RPMI7951 (cell line): ENCODE data around the gene HIVEP3. TPM values are rescaled to one million over a fixed set of nuclear protein-coding genes. Genes with fewer than 3 reads are reported as not detected.
A peak's percentile ranks its signal among the peaks of the same experiment; 100 is the strongest.

Experiments
- DNase-seq: peaks from one replicate; pipeline ENCODE4 v3.0.0-alpha.2; 2012; ENCODE audit warnings: low read depth
- total RNA-seq: library from RNA; depleted of rRNA; stranded (reverse); fragments of >200 nt; shearing (Covaris generic); gene quantifications from 2 replicates; pipeline ENCODE4 v1.2.3, GENCODE V29; 2014

Gene HIVEP3
- total RNA-seq, 1 experiment from 2014 or later: 4.1 TPM

DNA sequence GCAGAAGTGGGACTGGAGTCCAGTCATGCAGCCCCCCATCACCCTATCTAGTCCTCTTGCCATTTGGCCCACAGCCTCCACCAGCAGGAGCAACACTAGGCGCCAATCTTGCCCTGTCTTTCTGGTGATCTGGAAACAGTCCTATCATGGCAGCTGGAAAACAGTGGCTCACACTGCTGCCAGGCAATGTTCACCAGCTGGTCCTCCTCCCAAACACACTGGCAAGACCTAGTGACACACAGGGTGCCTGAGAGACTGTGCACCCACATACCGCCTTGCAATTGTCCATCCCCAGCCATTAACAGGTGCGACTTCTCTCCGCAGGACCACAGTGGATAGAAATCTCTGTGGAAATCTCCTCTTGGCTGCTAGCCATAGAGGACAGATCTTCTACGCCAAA lies 105.5 kb downstream of the HIVEP3 start:
- no peak for DNase-seq

DNA sequence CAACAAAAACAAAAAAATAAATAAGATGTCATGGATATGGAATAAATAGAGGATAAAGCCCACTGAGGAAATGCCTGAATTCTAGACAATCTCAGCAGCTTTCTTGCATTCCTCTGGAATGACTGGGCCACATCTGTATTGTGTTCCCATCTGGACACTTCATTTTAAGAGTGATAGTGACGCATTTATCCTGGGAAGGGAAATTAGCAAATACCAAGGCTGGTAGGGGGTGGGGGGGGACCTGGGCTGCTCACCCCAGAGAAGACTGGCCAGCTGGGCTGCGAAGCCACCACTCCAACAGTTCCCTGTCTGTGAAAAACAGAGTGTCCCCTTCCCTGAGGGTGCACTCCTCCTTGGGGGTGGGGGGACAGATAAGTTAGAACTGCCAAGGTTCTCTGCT lies 106.3 kb downstream of the HIVEP3 start:
- peak; percentile 91 for DNase-seq

- DNase-seq: peak; percentile 74
Observed at GRCh38 chr1:41812051-41812450, 106.7 kb downstream of the HIVEP3 start.

- peak; percentile 79 for DNase-seq
Observed at GRCh38 chr1:41811051-41811795, 107.5 kb downstream of the HIVEP3 start.

DNA sequence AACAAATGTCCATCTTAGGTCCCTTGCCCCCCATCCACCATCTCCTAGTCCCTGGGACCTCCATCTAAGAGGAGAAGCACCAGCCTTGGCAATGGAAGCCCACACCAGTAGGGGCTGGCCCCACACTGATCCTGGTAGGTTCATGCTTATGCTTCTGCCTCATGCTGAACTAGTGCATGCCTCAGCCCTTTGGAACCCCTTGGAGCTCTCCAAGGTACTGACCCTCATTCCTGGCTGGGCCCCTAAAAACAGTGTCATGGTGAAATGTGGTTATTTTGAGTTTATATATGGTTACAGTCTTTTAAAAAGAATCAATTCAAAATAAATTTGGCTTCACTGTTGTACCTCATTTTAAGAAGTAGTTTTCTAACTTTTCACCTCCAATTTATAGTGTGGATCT lies 108.3 kb downstream of the HIVEP3 start:
- DNase-seq: peak; percentile 60

DNA sequence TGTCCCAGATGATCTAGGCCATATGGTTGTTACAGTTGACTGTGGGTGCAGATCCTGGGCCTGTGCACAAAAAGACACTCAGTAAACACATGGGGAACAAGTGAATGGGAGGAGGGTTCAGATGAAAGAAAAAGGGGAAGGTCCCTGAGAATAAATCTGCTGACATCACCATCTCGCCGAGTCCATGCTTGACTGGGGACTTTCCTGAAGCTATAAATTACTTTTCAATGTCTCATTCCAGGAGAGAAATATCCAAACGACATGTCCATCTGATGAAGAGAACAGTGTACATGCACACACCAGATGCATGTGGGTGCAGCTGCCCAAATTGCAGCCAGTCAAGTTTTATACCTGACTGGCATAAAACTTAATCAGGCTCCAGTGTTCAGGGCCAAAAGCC lies 109.0 kb downstream of the HIVEP3 start:
- no peak for DNase-seq

DNA sequence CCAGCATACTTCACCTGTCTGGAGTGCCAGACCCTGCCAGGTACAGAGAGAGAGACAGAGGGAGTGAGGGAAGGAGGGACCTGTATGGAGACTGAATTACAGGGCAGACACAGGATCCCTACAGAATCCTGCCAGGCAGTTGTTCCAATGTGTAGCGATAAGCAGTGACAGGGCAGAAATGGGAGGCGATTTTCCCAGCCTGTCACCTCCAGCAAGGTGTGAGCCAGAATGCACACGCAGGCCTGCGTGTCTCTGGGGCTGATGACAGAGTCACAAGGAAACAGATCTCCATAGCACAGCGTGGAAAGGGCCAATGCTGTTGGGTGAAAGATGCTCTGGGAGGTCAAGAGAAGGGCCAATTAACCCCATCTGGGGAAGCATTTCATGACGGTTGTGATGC lies 111.3 kb downstream of the HIVEP3 start:
- no peak for DNase-seq

GRCh38 chr1:41806472-41807155 lies 112.1 kb downstream of the HIVEP3 start:
- DNase-seq: no peak

DNA sequence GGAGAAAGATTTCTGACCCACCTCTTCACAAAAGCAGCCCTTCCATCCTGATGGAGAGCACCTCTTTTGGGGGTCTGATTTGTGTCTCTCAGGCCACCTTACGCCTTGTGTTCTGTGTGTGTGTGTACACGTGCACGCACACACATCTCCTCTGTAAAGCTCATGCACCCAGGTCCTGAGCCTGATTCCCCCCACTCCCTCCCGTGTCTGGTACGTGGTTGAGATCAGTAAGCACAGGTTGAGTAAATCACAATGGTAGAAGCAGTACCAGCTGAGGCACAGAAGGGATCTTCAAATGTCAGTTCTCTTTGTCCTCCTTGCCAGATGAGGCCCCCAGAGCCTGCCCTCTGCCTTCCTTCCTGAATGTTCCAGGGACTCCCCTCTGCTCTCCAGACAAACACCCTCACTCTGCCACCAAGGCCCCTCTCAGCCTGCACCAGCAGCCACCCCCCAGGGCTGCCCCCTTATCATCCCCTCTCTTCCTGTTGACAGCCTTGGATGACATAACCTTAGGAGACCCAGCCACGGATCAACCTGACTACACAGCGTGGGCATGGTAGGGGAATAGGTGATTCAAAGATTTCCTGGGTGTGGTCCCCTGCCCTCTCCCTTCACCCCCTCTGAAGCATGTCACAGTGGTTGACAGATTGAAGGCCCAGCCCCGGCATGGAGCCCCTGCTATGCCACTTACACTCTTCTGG lies 112.8 kb downstream of the HIVEP3 start:
- no peak for DNase-seq

- DNase-seq: no peak
Observed at GRCh38 chr1:41804176-41804575, 114.5 kb downstream of the HIVEP3 start.

GRCh38 chr1:41803656-41804055 lies 115.1 kb downstream of the HIVEP3 start:
- DNase-seq: peak; percentile 26

GRCh38 chr1:41802532-41803501 lies 115.9 kb downstream of the HIVEP3 start:
- DNase-seq: peak; percentile 84

- peak; percentile 26 for DNase-seq
Observed at GRCh38 chr1:41800311-41800829, 118.4 kb downstream of the HIVEP3 start.

DNA sequence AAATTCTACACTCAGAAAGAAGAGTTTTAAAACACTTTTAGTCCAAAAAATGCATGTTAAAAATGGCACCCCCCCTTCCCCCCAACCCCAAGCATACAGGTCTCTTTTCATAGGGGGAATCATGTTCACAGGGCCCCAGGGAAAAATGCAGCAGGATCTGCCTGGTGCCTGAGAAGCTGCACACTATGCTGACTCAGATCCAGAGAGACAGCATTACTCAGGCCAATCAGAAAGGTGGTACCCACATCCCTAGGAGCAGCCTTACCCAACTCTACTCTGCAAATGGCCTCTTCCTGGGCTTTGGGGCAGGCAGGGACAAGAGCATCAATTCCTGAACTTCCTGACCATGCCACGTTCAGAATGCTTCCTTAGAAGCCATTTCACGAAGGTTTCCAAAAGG lies 119.0 kb downstream of the HIVEP3 start:
- peak; percentile 64 for DNase-seq

GRCh38 chr1:41799205-41799604 lies 119.5 kb downstream of the HIVEP3 start:
- no peak for DNase-seq

DNA sequence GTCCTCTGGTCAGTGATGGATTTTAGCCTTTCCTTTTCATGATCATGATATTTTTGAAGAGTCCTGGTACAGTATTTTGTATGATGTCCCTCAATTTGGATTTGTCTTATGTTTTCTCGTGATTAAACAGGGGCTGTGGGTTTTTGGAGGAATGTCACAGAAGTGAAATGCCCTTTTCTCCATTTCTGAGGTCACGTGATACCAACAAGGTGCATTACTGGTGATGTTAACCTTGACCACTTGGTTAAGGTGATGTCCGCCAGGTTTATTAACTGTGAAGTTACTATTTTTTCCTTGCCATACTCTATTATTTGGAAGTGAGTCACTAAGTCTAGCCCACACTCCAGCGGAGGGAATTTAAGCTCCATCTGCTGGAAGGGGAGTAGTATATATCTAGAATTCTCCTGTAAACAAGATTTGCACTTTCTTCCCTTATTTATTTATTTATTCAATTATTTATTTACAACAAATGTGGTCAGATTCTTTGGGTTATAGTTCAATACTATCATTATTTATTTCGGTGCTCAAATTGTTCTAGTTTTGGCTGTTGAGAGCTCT lies 123.4 kb downstream of the HIVEP3 start:
- peak; percentile 44 for DNase-seq

- DNase-seq: no peak
Observed at GRCh38 chr1:41794031-41794430, 124.7 kb downstream of the HIVEP3 start.

- no peak for DNase-seq
Observed at GRCh38 chr1:41792485-41792770, 126.3 kb downstream of the HIVEP3 start.

- DNase-seq: no peak
Observed at GRCh38 chr1:41791667-41792484, 126.8 kb downstream of the HIVEP3 start.

DNA sequence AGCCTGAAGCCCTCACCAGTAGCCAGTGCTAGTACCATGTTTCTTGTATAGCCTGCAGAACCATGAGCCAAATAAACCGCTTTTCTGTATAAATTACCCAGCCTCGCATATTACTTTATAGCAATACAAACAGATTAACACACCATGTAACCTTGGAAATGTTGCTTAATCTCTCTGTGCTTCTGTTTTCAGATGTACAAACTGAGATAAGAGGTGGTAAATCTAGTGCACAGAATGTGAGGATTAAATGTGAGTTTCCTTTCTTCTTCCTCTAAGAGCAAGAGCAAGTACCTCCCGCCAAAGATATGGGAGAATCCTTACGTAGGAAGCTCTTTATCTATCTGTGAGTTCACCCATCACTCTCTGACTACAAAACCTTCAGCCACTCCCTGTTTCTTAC lies 128.4 kb downstream of the HIVEP3 start:
- no peak for DNase-seq
